IPS-NIHi7 (cell line): ENCODE data around the gene MAP7.
"Not testable (repeated sequence)": the region's sequence is repeated elsewhere in the genome, so short reads cannot be mapped to it uniquely, and the experiment has no call there.

Source experiments
- DNase-seq: peaks from one replicate; pipeline ENCODE4 v3.0.0; 2012; ENCODE audit warnings: mixed read lengths; ENCODE audit errors: extremely low spot score

The MAP7 gene

GRCh38 chr6:136470044-136470443, 80.2 kb downstream of the MAP7 start:
- DNase-seq, result no peak

- DNase-seq, result no peak
Observed at GRCh38 chr6:136469154-136469553, 81.1 kb downstream of the MAP7 start.

- DNase-seq, result no peak
Observed at GRCh38 chr6:136468711-136469110, 81.5 kb downstream of the MAP7 start.

- no peak for DNase-seq
Observed at GRCh38 chr6:136467186-136467585, 83.0 kb downstream of the MAP7 start.

- no peak for DNase-seq
Observed at GRCh38 chr6:136466777-136467176, 83.4 kb downstream of the MAP7 start.

- no peak for DNase-seq
Observed at GRCh38 chr6:136465766-136466303, 84.4 kb downstream of the MAP7 start.

- DNase-seq, result no peak
Observed at GRCh38 chr6:136464874-136465273, 85.3 kb downstream of the MAP7 start.

- DNase-seq, result no peak
Observed at GRCh38 chr6:136464148-136464547, 86.1 kb downstream of the MAP7 start.

- no peak for DNase-seq
Observed at GRCh38 chr6:136463743-136464142, 86.5 kb downstream of the MAP7 start.

GRCh38 chr6:136446579-136447187, 103.5 kb downstream of the MAP7 start:
- DNase-seq, result no peak

GRCh38 chr6:136446145-136446544, 104.1 kb downstream of the MAP7 start:
- no peak for DNase-seq

- no peak for DNase-seq
Observed at GRCh38 chr6:136445063-136445462, 105.2 kb downstream of the MAP7 start.

GRCh38 chr6:136440203-136440602, 110.0 kb downstream of the MAP7 start:
- no peak for DNase-seq

- DNase-seq, result no peak
Observed at GRCh38 chr6:136439514-136440190, 110.6 kb downstream of the MAP7 start.

- no peak for DNase-seq
Observed at GRCh38 chr6:136438441-136438840, 111.8 kb downstream of the MAP7 start.

- DNase-seq, result no peak
Observed at GRCh38 chr6:136437246-136437645, 113.0 kb downstream of the MAP7 start.

GRCh38 chr6:136435101-136435500, 115.1 kb downstream of the MAP7 start:
- no peak for DNase-seq

- not testable (repeated sequence) for DNase-seq
Observed at GRCh38 chr6:136431306-136431705, 118.9 kb downstream of the MAP7 start.

- no peak for DNase-seq
Observed at GRCh38 chr6:136429264-136430065, 120.8 kb downstream of the MAP7 start.

GRCh38 chr6:136427378-136427717, 122.9 kb downstream of the MAP7 start:
- DNase-seq, result no peak

- no peak for DNase-seq
Observed at GRCh38 chr6:136426627-136427377, 123.4 kb downstream of the MAP7 start.

- no peak for DNase-seq
Observed at GRCh38 chr6:136425793-136426192, 124.4 kb downstream of the MAP7 start.
